MG63 (cell line): Measurements from ENCODE around the gene ZDHHC4. TPM values are rescaled to one million over a fixed set of nuclear protein-coding genes. Genes with fewer than 3 reads are reported as not detected.

ENCODE experiments used
- DNase-seq: peaks from one replicate; pipeline ENCODE4 v3.0.0-alpha.2; 2020
- H3K27me3 ChIP-seq: fragments of 250-450 bp; sonication (Bioruptor Pico); 2 replicates; pipeline ENCODE4 v1.5.1; 2020; ENCODE audit warnings: mild to moderate bottlenecking, moderate library complexity
- H3K36me3 ChIP-seq: fragments of 250-450 bp; sonication (Bioruptor Pico); 2 replicates; pipeline ENCODE4 v1.5.1; 2020; ENCODE audit warnings: mild to moderate bottlenecking, moderate library complexity
- H3K4me3 ChIP-seq: fragments of 250-450 bp; sonication (Bioruptor Pico); 2 replicates; pipeline ENCODE4 v1.5.1; 2020; ENCODE audit warnings: mild to moderate bottlenecking, moderate library complexity
- H3K9me3 ChIP-seq: fragments of 250-450 bp; sonication (Bioruptor Pico); 2 replicates; pipeline ENCODE4 v1.5.1; 2020; ENCODE audit warnings: mild to moderate bottlenecking, moderate library complexity
- total RNA-seq: library from RNA; depleted of rRNA; stranded (reverse); fragments of >200 nt; shearing (Covaris generic); gene quantifications from 2 replicates; pipeline ENCODE4 v1.2.3, GENCODE V29; 2014; ENCODE audit warnings: low replicate concordance; rRNA removed

Gene ZDHHC4
- total RNA-seq, result 34.8 and 39.2 TPM in 2 replicates

- H3K27me3 ChIP-seq, result no peaks in the 10 kb centered on the region
- DNase-seq, result peak; percentile 94
- H3K4me3 ChIP-seq, result peak within 1 kb of the TSS; percentile 86
- peaks cover 7% of the 10 kb centered on the region for H3K36me3 ChIP-seq
- no peaks in the 10 kb centered on the region for H3K9me3 ChIP-seq
Observed at GRCh38 chr7:6577369-6578113, at the start of gene ZDHHC4. Gene ZDHHC4, plus strand, starts transcription at chr7:6577454. Its CDS starts 3,108 bp downstream, at chr7:6580562.

GRCh38 chr7:6528401-6529130 lies 48.7 kb upstream of the ZDHHC4 start:
- no peak for DNase-seq
- Histone ChIP-seq H3K27me3 (peaks cover 3% of the 10 kb centered on the region; the same call in 1 of the 2 replicates), H3K9me3 (no peaks in the 10 kb centered on the region), H3K4me3 (no peak overlapping the region), H3K36me3 (no peaks in the 10 kb centered on the region)

- Histone ChIP-seq H3K9me3 (no peaks in the 10 kb centered on the region), H3K27me3 (peaks cover 3% of the 10 kb centered on the region; the same call in 1 of the 2 replicates), H3K4me3 (no peak overlapping the region), H3K36me3 (no peaks in the 10 kb centered on the region)
- DNase-seq, result no peak
Observed at GRCh38 chr7:6529643-6530042, 47.6 kb upstream of the ZDHHC4 start.

GRCh38 chr7:6530626-6531491 lies 46.4 kb upstream of the ZDHHC4 start:
- H3K9me3 ChIP-seq, result no peaks in the 10 kb centered on the region
- no peaks in the 10 kb centered on the region for H3K36me3 ChIP-seq
- H3K4me3 ChIP-seq, result peak overlapping the region; percentile 47
- no peak for DNase-seq
- H3K27me3 ChIP-seq, result peaks cover 3% of the 10 kb centered on the region; the same call in 1 of the 2 replicates

- Histone ChIP-seq H3K9me3 (no peaks in the 10 kb centered on the region), H3K36me3 (no peaks in the 10 kb centered on the region), H3K27me3 (peaks cover 3% of the 10 kb centered on the region; the same call in 1 of the 2 replicates), H3K4me3 (no peak overlapping the region)
- no peak for DNase-seq
Observed at GRCh38 chr7:6531492-6532279, 45.6 kb upstream of the ZDHHC4 start.

GRCh38 chr7:6532516-6532915 lies 44.7 kb upstream of the ZDHHC4 start:
- Histone ChIP-seq H3K4me3 (no peak overlapping the region), H3K9me3 (no peaks in the 10 kb centered on the region), H3K36me3 (no peaks in the 10 kb centered on the region), H3K27me3 (peaks cover 3% of the 10 kb centered on the region; the same call in 1 of the 2 replicates)
- DNase-seq, result no peak

GRCh38 chr7:6533893-6534495 lies 43.3 kb upstream of the ZDHHC4 start:
- H3K27me3 ChIP-seq, result peaks cover 3% of the 10 kb centered on the region; the same call in 1 of the 2 replicates
- H3K9me3 ChIP-seq, result no peaks in the 10 kb centered on the region
- H3K4me3 ChIP-seq, result no peak overlapping the region
- no peak for DNase-seq
- H3K36me3 ChIP-seq, result no peaks in the 10 kb centered on the region

GRCh38 chr7:6536262-6537260 lies 40.7 kb upstream of the ZDHHC4 start:
- no peaks in the 10 kb centered on the region for H3K36me3 ChIP-seq
- no peak overlapping the region for H3K4me3 ChIP-seq
- no peaks in the 10 kb centered on the region for H3K9me3 ChIP-seq
- no peaks in the 10 kb centered on the region for H3K27me3 ChIP-seq
- peak; percentile 44 for DNase-seq

- H3K36me3 ChIP-seq, result no peaks in the 10 kb centered on the region
- no peak for DNase-seq
- no peaks in the 10 kb centered on the region for H3K27me3 ChIP-seq
- no peaks in the 10 kb centered on the region for H3K9me3 ChIP-seq
- no peak overlapping the region for H3K4me3 ChIP-seq
Observed at GRCh38 chr7:6542368-6542767, 34.9 kb upstream of the ZDHHC4 start.

- Histone ChIP-seq H3K9me3 (no peaks in the 10 kb centered on the region), H3K4me3 (no peak overlapping the region), H3K36me3 (no peaks in the 10 kb centered on the region), H3K27me3 (no peaks in the 10 kb centered on the region)
- DNase-seq, result no peak
Observed at GRCh38 chr7:6545398-6546126, 31.7 kb upstream of the ZDHHC4 start.

- Histone ChIP-seq H3K27me3 (no peaks in the 10 kb centered on the region), H3K9me3 (no peaks in the 10 kb centered on the region), H3K36me3 (no peaks in the 10 kb centered on the region), H3K4me3 (no peak overlapping the region)
- DNase-seq, result no peak
Observed at GRCh38 chr7:6546498-6547251, 30.6 kb upstream of the ZDHHC4 start.

- no peak for DNase-seq
- Histone ChIP-seq H3K9me3 (no peaks in the 10 kb centered on the region), H3K27me3 (no peaks in the 10 kb centered on the region), H3K4me3 (no peak overlapping the region), H3K36me3 (no peaks in the 10 kb centered on the region)
Observed at GRCh38 chr7:6547400-6547799, 29.9 kb upstream of the ZDHHC4 start.

- Histone ChIP-seq H3K9me3 (no peaks in the 10 kb centered on the region), H3K27me3 (no peaks in the 10 kb centered on the region)
- DNase-seq, result no peak
Observed at GRCh38 chr7:6551016-6551511, 26.2 kb upstream of the ZDHHC4 start, which contains the start of gene GRID2IP. Gene GRID2IP, minus strand, starts transcription at chr7:6551461. Its CDS starts 25 bp downstream, at chr7:6551436.

More at GRCh38 chr7:6551016-6551511, 26.2 kb upstream of the ZDHHC4 start, which contains the start of gene GRID2IP:
- Histone ChIP-seq H3K36me3 (no peaks in the 10 kb centered on the region), H3K4me3 (no peak within 1 kb of the TSS)
